Middle frontal gyrus (tissue), 1 donor: ENCODE data around the gene MTHFS.

ENCODE experiments used
- DNase-seq: peaks from one replicate; pipeline ENCODE4 v3.0.0-alpha.2; 2015; ENCODE audit warnings: low spot score; ENCODE audit errors: extremely low spot score

Gene MTHFS

GRCh38 chr15:79875213-79875612 is 21.6 kb downstream of the MTHFS start:
- no peak for DNase-seq

DNA sequence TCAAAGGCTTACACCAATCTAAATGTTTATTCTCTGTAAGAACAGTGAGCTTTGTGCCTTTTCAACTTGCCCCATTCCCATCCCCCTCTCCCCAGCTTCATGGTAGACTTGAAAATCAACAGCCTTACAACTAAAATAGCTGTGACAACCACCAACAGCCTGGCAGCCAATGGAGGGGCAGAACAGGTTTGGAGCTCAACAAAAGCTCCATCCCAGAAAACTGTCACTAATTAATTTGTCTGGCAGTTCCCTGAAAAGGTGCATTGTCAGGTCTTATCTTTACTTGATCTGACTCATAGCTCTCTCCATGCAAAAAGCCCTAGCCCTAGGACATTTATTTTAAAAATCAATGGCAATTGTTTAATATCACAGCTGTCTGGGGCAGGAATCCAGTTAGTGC is 22.6 kb downstream of the MTHFS start:
- no peak for DNase-seq

- no peak for DNase-seq
Measured at GRCh38 chr15:79872358-79873017, 24.3 kb downstream of the MTHFS start.

GRCh38 chr15:79868554-79868953 is 28.3 kb downstream of the MTHFS start:
- no peak for DNase-seq

- DNase-seq: no peak
Measured at GRCh38 chr15:79863886-79864285, 32.9 kb downstream of the MTHFS start.

GRCh38 chr15:79862191-79862590 is 34.6 kb downstream of the MTHFS start:
- no peak for DNase-seq

- DNase-seq: no peak
Measured at GRCh38 chr15:79860661-79861060, 36.2 kb downstream of the MTHFS start.

DNA sequence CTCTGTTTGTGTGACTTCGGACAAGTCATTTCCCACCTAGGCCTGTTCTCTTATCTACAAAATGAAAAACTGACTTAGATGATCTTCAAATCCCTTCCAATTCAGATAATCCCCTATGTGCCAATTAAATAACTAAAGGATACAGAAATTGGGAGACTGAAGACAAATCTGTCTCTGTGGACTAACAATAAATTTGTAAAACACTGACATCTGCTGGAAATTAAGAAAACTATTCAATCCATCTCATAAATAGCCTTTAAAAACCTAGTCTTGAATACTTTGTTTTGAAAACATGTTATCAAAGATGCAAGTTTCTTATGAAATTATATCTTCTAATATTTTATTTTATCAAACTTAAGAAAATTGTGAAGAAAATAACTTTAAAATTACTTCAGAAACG is 38.3 kb downstream of the MTHFS start:
- no peak for DNase-seq

GRCh38 chr15:79853492-79854328 is 43.1 kb downstream of the MTHFS start:
- DNase-seq: no peak

- no peak for DNase-seq
Measured at GRCh38 chr15:79849789-79850188, 47.0 kb downstream of the MTHFS start.

GRCh38 chr15:79846539-79846938 is 50.3 kb downstream of the MTHFS start:
- no peak for DNase-seq

DNA sequence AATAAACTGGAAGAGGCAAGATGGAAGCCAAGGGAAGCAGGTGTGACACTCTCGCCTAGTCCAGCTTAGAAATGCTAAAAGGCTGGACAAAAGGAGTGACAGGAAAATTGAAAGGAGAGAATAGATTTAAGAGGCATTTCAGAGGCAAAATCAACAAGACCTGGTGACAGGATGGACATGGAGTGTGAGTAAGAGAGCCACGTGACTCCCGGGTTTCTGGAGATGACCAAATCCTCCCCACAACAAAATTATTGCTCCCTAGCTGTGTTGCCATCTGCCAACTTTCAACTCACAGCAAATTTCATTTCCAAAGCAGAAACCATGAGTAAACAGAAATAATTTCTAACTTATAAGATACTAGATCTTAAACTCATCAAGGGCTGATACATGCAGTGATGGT is 52.6 kb downstream of the MTHFS start:
- DNase-seq: no peak

DNA sequence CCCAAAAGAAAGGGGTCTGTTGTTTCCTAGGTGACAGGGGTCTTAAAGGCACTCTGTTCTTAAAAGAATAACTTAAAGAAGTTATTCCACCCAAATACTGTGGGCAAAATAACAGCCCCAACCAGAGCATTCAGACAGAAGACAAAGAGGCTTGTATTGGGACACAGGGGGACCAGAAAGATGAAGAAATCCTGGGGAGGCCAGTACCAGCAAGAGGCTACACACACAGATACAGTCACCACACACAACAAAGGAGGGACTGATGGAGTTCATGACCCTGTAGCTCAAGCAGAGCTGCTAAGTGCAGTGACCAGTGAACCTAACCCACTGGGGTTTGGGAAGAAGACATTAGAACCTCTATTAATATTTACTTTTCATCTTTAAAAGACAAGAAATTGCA is 59.0 kb downstream of the MTHFS start:
- no peak for DNase-seq

DNA sequence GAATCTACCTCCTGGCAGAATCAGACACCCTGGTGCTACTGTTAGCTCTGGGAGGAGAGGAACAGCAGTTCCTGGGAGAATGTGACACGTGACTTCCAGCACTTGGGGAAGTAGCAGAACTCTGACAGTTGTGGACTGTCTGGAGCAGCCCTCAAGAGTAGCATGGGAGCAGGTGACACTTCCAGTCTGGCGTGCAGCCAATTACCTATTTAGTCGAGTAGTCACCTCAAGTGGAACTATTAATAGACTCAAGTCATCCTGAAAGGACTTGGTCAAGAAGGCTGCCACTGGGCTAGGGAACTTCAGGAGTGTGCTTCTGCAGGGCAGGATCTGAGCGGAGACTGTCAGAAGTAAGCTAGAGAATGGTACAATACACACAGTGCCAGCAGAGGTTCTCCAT is 62.3 kb downstream of the MTHFS start:
- DNase-seq: no peak

GRCh38 chr15:79832367-79833120 is 64.3 kb downstream of the MTHFS start:
- DNase-seq: no peak

DNA sequence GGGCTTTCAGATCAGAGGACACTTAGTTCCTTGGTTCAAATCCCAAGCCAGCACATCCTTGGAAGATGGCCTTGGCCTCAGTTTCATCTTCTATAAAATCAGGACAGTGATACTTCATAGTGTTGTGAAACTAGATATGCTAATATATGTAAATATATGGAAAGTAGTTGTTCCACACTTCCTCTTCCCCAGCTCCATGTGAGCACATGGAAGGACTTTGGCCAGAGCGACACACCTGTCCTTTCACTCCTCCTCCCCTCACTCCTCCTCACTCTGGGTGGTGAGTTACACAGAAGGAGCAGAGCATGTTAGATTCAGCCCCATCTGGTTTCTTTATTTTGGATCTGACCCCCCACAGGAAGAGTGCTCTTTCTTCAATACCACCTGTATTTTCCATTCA is 65.2 kb downstream of the MTHFS start:
- no peak for DNase-seq

DNA sequence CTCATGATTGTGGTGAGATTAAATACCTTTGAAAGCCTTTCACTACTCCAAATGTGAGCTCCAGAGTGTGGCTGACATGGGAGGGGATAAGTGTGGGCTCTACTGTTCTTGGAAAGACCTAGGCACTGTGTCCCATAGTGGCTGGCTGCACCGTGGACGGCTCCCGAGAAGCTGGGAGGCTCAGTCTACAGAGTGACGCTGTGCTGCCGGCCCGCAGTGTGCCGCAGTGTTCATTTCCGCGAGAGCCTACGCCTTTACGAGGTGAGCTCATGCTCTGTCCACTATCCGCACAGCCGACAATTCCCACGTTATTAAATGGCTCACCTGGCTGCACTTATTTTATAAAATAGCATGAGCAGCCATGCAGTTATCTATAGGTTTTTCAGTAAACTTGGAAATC is 66.9 kb downstream of the MTHFS start:
- no peak for DNase-seq

GRCh38 chr15:79828447-79828846 is 68.4 kb downstream of the MTHFS start:
- no peak for DNase-seq

GRCh38 chr15:79826800-79827199 is 70.0 kb downstream of the MTHFS start:
- DNase-seq: no peak

DNA sequence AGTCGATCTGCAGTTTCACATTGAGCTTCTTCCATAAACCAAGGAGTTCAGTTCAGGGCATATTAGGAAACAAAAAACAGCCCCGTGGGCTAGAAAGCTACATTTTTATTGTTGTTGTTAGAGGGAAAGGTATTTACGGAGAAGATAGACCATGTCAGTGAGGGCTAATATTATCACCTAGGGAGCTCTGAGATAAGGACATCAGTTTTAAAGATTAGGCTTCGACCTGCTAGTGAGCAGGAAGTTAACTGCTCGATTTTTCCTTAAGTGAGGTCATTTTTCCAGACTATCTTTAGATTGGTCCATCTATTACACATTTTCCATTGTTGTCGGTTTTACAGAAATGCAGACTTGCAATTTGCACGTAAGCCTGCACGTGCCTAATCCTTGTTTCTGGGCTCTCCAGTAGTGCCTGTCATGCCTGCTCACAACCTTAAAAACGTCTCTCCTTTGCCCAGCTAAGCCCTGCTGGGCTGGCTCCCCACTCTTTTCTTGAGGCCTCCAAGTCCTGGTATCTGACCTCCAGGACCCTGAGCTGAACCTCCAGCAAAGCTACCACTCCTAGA is 72.6 kb downstream of the MTHFS start:
- no peak for DNase-seq

DNA sequence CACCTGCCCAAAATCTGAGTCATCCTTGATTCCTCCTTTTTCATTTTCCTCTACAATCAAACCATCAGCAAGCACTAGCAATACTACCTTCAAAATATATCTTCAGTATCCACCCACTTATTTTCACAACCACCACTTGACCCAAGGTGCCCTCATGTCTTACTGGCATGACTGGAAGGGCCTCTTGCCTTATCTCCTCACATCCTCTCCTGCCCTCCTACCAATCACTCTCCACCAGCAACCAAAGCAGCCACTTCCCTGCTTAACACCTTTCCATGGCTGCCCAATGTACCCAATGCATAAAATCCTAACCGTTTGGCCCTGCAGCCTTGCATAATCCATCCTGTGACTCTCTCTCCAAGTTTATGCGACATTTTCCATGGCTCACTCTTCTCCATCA is 76.0 kb downstream of the MTHFS start:
- DNase-seq: no peak

DNA sequence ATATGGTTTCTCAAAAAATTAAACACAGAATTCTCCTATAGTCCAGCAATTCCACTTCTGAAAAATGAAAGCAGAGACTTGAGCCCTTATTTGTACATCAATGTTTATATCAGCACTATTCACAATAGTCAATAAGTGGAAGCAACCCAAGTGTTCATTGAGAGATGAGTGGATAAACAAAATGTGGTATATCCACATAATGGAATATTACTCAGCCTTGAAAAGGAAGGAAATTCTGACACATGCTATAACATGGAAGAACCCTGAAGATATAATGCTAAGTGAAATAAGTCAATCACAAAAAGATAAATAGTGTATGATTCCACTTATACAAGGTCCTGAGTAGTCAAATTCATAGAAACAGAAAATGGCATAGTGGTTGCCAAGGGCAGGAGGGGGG is 76.6 kb downstream of the MTHFS start:
- DNase-seq: no peak
